GM19328 (cell line): ENCODE measurements around the gene CPA1.

Experiments used
- ATAC-seq: cut with Tn5 transposase; IDR thresholded peaks from one replicate; pipeline ENCODE4 v1.9.1; 2021; ENCODE audit warnings: mild to moderate bottlenecking, moderate library complexity; ENCODE audit not compliant: unreplicated experiment

The CPA1 gene

GRCh38 chr7:130353196-130353595 is 27.1 kb upstream of the CPA1 start:
- no peak for ATAC-seq

- ATAC-seq: no peak
Measured at GRCh38 chr7:130356121-130356875, 24.0 kb upstream of the CPA1 start.

DNA sequence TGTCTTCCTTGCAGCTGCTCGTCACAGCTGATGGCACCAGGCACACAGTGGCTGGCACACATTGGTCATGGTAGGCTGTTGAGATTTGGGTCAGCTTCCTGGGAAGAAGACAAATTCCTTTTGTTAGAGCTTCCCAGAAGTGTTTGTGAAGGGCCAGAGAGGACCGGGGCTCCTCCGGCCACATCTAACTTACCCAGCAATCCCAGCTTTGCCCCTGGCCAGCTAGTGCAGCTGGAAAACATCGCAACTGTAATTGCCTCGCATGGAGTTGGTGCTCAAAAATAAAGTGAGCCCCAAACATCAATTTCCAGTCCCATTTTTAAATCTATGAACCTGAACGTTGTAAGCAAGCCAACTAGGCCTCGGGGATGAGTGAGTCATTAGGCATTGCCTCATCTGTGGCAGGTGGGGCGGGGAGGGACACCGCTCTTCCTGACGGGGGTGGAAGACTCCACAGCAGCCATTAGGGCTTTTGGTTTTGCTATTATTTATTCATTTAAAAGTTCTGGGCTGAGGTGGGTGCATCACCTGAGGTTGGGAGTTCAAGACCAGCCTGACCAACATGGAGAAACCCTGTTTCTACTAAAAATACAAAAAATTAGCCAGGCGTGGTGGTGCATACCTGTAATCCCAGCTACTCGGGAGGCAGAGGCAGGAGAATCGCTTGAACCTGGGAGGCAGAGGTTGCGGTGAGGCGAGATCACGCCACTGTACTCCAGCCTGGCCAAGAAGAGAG is 23.2 kb upstream of the CPA1 start:
- no peak for ATAC-seq

DNA sequence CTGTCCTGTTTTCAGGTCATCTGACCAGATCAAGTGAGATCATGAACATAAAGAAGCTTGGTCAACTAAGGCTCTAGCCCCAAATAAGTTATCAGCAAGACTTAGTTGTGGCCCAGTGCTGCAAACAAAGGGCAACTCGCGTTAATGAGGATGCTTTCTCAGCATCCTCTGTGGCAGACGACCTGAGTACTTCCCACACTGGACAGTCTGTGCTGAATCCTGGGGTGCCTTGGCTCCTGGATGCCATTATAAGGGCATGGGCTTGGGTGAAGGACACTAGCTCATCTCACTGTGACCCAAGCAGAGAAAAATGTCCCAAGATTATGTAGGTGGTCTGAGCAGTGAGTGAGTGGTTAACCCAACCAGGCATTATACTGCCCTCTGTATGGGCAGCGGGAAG is 21.8 kb upstream of the CPA1 start:
- no peak for ATAC-seq

GRCh38 chr7:130359276-130359857 is 20.9 kb upstream of the CPA1 start:
- ATAC-seq: no peak

DNA sequence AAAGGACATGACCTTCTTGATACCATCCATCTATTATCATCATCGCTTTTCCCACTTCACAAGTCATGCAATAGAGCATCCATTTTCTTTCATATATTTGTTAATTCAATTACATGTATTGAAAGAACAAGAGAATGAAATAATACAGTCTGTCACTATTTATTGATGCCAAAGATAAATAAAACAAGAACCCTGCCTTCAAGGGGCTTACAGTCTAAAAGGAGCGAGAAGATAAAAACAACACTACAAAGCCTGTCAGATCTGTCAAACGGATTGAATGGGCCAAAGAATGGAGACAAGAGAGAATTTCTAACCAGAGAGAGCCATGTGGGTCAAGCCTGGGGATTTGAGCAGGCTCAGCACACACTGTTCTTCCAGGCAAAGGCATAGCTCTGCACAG is 19.8 kb upstream of the CPA1 start:
- no peak for ATAC-seq

GRCh38 chr7:130361681-130362080 is 18.6 kb upstream of the CPA1 start:
- no peak for ATAC-seq

DNA sequence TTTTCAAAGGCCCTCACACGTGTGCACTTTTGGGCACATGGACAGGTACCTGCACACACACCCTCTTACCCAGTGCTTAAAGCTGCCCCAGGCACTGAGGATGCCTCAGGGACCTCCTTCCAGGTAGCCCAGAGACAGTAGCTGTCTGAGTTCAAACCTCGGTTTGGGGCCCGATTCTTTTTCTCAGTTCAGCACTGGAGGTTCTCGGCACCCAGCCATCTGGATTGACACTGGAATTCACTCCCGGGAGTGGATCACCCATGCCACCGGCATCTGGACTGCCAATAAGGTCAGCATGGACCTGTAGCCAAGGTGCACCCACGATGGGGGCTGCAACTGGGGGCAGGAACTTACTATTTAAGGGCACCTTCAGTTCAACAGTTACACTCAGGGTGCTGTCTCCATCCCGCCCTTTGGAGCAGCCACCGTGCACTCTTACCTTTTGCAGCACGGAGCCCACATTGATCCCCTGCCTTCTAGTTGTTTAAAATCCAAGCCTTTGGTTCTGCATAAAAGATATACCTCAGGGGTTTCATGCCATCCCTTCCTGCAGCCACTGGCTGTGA is 18.0 kb upstream of the CPA1 start:
- no peak for ATAC-seq

- no peak for ATAC-seq
Measured at GRCh38 chr7:130363026-130363847, 17.1 kb upstream of the CPA1 start.

DNA sequence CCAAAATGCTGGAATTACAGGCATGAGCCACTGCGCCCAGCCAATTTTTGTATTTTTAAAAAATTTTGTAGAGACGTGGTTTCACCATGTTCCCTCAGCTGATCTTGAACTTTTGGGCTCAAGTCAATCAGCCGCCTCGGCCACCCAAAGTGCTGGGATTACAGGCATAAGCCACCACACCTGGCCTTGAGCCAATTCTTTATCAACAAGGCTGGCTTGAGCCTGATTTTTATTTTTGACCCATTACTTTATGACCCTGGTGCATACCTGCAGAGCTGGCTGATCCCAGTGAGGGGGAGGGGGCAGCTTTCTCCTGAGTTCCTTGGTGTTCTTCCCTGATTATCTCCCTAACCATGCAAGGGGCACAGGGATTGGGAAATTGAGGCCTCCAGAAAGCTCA is 15.8 kb upstream of the CPA1 start:
- no peak for ATAC-seq

DNA sequence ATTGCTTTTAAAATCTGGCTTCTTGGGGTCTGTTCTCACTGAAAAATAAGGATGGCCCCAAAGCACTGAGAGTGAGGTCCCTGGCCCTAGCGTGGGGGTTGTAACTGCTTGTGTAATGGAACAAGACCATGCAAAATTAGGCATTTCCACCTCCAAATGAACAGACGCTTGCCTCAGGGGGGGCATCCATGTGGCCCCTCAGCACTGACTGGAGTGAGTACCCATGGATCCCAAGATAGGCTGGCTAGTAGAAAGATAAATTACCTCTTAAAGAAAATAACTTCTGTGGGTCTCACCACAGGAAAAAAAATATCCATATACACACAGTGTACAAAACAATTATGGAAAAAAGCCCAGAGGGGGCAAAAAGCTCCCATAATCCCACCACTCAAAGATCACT is 15.2 kb upstream of the CPA1 start:
- no peak for ATAC-seq

DNA sequence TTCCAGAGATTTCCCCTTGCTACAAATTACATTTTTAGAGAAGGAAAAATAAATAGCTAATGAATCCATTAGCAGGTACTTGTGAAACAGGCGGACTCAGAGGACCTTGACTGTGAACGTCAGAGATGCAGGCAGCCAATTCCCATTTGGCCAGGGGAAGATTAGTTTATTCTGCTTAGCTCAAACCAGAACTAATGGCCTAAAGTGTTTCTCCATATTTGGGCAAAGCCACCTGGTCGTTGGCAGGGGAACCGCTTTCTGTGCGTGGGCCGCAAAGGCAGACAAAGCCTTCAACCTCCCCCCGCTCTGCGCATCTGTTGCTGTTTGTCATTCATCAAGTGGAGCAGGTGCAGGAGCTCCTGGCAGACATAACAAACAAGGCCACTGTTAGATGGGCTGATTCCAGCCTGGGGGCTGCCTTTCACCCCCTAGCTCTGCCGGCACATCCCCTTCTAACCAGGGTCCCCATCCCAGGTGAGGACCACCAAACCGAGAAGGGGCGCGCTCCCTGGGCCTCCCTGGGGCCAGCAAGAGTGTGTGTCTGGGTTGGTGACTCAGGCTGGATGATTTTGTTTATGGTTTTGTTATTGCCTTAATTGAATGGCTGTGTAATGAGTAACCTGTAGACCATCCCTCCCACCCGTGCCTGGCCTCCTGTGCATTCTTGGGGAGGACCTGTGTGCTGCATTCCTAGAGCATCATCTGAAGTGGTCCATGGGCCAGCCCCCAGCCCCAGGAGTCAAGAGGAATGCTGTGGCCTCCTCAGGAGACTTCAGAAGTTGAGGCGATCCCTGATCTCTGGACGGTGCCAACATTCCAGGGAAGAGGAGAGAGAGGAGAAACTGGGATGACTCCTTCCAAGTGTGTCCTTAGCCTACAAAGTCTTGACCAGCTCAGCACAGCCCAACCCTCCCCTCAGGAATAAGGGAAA is 14.5 kb upstream of the CPA1 start:
- peak; percentile 60 for ATAC-seq

GRCh38 chr7:130366564-130366963 is 13.7 kb upstream of the CPA1 start:
- no peak for ATAC-seq

GRCh38 chr7:130367088-130367755 is 13.1 kb upstream of the CPA1 start:
- no peak for ATAC-seq

GRCh38 chr7:130367836-130368746 is 12.2 kb upstream of the CPA1 start:
- ATAC-seq: no peak

GRCh38 chr7:130369110-130369711 is 11.1 kb upstream of the CPA1 start:
- no peak for ATAC-seq

DNA sequence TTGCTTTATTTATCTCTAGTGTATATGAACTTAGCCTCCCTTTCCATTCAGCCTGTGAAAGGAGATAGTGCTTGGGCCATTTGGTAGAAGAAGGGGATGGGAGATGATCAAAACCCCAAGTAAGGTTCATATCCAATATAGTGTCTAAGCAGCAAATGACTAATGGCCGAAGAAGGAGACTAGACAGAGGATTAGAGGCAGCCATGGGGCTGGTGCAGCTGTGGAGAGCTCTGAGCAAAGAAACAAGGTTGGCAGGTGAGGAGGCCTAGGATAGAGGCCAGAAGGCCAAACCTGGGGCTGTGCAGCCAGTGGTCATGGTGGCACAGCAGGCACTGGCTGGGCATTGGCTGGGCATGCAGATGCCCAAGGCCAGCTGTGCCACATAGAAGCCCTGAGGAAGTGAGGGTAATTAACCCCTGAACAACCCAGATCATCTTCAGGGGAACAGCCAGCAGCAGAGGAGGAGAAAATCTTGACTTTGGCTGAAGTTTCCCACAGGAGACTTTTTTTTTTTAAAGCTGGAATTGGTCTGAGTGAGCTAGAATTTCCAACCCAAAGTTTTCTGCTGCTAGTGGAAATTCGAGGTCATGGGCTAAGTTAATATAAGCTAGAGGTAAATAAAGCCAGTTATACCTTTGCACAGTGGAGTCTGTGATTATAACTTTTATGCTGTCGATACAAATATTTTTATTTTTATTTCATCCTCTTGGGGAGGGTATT is 10.3 kb upstream of the CPA1 start:
- ATAC-seq: no peak
